Ecto neural progenitor cell (in vitro differentiated cells): ENCODE results near the gene TRIM69.

ENCODE experiments used
- DNase-seq: peaks from one replicate; pipeline ENCODE4 v3.0.0-alpha.2; 2018; ENCODE audit warnings: low spot score

TRIM69 gene

GRCh38 chr15:44804298-44805046 lies 68.1 kb downstream of the TRIM69 start:
- no peak for DNase-seq

GRCh38 chr15:44808557-44808956 lies 72.2 kb downstream of the TRIM69 start:
- DNase-seq: no peak

- DNase-seq: no peak
Observed at GRCh38 chr15:44810237-44810636, 73.9 kb downstream of the TRIM69 start.

DNA sequence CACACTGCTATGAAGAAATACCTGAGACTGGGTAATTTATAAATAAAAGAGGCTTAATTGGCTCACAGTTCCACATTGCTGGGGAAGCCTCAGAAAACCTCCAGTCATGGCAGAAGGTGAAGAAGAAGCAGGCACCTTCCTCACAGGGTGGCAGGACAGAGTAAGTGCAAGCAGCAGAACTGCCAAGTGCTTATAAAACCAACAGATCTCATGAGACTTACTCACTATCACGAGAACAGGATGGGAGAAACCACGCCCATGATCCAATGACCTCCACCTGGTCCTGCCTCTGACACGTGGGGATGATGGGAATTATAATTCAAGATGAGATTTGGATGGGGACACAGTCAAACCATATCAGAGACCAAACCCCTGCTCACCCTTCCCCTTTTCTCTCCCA lies 75.0 kb downstream of the TRIM69 start:
- no peak for DNase-seq

DNA sequence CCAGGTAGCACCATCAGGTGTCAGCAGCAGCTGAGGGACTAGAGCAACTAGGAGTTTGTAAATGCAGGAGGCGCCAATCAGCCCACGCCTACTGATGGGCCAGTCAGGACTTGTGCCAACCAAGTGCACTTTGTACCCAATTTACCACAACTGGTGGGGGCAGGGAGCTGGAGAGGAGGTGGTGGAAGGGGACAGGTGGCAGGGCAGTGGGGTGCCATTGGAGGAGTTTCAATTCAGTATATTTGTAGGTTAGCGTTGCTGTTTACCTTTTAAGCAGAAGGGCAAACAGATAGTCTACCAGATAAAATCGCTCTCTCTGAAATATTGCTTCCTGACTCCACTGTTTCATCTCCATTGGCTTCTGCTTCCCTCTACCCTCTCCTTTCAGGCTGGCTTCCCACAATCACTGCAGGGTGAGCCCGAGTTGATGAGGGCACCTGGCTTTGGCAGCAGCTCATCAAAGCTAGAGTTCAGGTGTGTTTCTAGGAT lies 75.7 kb downstream of the TRIM69 start:
- no peak for DNase-seq

- no peak for DNase-seq
Observed at GRCh38 chr15:44813231-44813630, 76.9 kb downstream of the TRIM69 start.
